PFSK-1 (cell line): ENCODE results near the gene CCDC80.

Source experiments
- FOXP2 ChIP-seq: optimal IDR thresholded peaks from 2 replicates; pipeline ENCODE3; 2011; ENCODE audit warnings: borderline replicate concordance, control low read depth, inconsistent platforms; ENCODE audit not compliant: insufficient read depth; ENCODE audit errors: extremely low read length, extremely low read depth
- POLR2AphosphoS5 ChIP-seq: IDR thresholded peaks from 2 replicates; pipeline ENCODE4 v1.6.1; 2012; ENCODE audit warnings: low read depth, mild to moderate bottlenecking, control low read depth, low read length, moderate library complexity
- REST ChIP-seq, 2 experiments: IDR thresholded peaks; 2 replicates each; pipeline versions ENCODE4 v1.6.1 to v1.8.0; 2011 to 2012; ENCODE audit warnings: low read depth in 2 of 2, low read length in 2 of 2, control low read depth in 1 of 2, inconsistent platforms in 1 of 2, mild to moderate bottlenecking in 1 of 2, moderate library complexity in 1 of 2; ENCODE audit not compliant: insufficient read depth in 1 of 2
- SIN3A ChIP-seq: IDR thresholded peaks from 2 replicates; pipeline ENCODE4 v1.6.1; 2012; ENCODE audit warnings: mild to moderate bottlenecking, low read length, moderate library complexity, borderline replicate concordance; ENCODE audit not compliant: insufficient read depth
- TAF1 ChIP-seq: IDR thresholded peaks from 2 replicates; pipeline ENCODE4 v1.6.1; 2012; ENCODE audit warnings: low read length, control low read depth, borderline replicate concordance; ENCODE audit not compliant: insufficient read depth

Gene CCDC80

GRCh38 chr3:112631257-112631656 lies 9.7 kb downstream of the CCDC80 start:
- TF ChIP-seq TAF1 (no peak), SIN3A (no peak), POLR2AphosphoS5 (no peak), FOXP2 (no peak), REST (IDR thresholded peaks at IDR 0.05; ENCODE audit: insufficient read depth in 1 of 2, low read depth in 2 of 2, low read length in 2 of 2) (no peak)

- TF ChIP-seq POLR2AphosphoS5 = no peak
- TF ChIP-seq TAF1 = no peak
- no peak for TF ChIP-seq SIN3A
- no peak for TF ChIP-seq REST (IDR thresholded peaks at IDR 0.05; ENCODE audit: insufficient read depth in 1 of 2, low read depth in 2 of 2, low read length in 2 of 2)
- no peak for TF ChIP-seq FOXP2
Observed at GRCh38 chr3:112629425-112629824, 11.5 kb downstream of the CCDC80 start.

GRCh38 chr3:112627919-112628466 lies 12.9 kb downstream of the CCDC80 start:
- TF ChIP-seq TAF1 (no peak), POLR2AphosphoS5 (no peak), FOXP2 (no peak)

GRCh38 chr3:112627419-112627818 lies 13.5 kb downstream of the CCDC80 start:
- TF ChIP-seq TAF1 = no peak
- no peak for TF ChIP-seq FOXP2
- TF ChIP-seq SIN3A = no peak
- TF ChIP-seq POLR2AphosphoS5 = no peak
- TF ChIP-seq REST (IDR thresholded peaks at IDR 0.05; ENCODE audit: insufficient read depth in 1 of 2, low read depth in 2 of 2, low read length in 2 of 2) = no peak

GRCh38 chr3:112623717-112624116 lies 17.2 kb downstream of the CCDC80 start:
- TF ChIP-seq SIN3A (no peak), FOXP2 (no peak), REST (IDR thresholded peaks at IDR 0.05; ENCODE audit: insufficient read depth in 1 of 2, low read depth in 2 of 2, low read length in 2 of 2) (no peak), TAF1 (no peak), POLR2AphosphoS5 (no peak)
